IMR-90 (cell line): ENCODE measurements around the gene OR4D11.

Source experiments
- CEBPB ChIP-seq: IDR thresholded peaks from 2 replicates; pipeline ENCODE4 v1.6.1; 2012; ENCODE audit warnings: low read depth, low read length, improper control_type of control experiment
- CHD1 ChIP-seq: IDR thresholded peaks from 2 replicates; pipeline ENCODE4 v1.6.1; 2012; ENCODE audit warnings: low read depth, low read length, improper control_type of control experiment
- POLR2A ChIP-seq: IDR thresholded peaks from 2 replicates; pipeline ENCODE4 v1.6.1; 2012; ENCODE audit warnings: mild to moderate bottlenecking, low read depth, low read length
- RAD21 ChIP-seq: IDR thresholded peaks from 2 replicates; pipeline ENCODE4 v1.6.1; 2012; ENCODE audit warnings: low read length, improper control_type of control experiment
- TF ChIP-seq, protein P1 (sequence below): conservative IDR thresholded peaks from 2 replicates; pipeline ENCODE4 v1.5.1; 2012; ENCODE audit warnings: mild to moderate bottlenecking, low read depth, low read length, improper control_type of control experiment

- TF ChIP-seq, protein P1, sequence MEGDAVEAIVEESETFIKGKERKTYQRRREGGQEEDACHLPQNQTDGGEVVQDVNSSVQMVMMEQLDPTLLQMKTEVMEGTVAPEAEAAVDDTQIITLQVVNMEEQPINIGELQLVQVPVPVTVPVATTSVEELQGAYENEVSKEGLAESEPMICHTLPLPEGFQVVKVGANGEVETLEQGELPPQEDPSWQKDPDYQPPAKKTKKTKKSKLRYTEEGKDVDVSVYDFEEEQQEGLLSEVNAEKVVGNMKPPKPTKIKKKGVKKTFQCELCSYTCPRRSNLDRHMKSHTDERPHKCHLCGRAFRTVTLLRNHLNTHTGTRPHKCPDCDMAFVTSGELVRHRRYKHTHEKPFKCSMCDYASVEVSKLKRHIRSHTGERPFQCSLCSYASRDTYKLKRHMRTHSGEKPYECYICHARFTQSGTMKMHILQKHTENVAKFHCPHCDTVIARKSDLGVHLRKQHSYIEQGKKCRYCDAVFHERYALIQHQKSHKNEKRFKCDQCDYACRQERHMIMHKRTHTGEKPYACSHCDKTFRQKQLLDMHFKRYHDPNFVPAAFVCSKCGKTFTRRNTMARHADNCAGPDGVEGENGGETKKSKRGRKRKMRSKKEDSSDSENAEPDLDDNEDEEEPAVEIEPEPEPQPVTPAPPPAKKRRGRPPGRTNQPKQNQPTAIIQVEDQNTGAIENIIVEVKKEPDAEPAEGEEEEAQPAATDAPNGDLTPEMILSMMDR: no peak
- TF ChIP-seq POLR2A (no peak), RAD21 (no peak), CEBPB (no peak), CHD1 (no peak)
These were observed 23.0 kb upstream of the OR4D11 start for GRCh38 chr11:59480359-59480758.
